GM21723 (cell line): Measurements from ENCODE around the gene EPGN.

ENCODE experiments used
- ATAC-seq: cut with Tn5 transposase; IDR thresholded peaks from one replicate; pipeline ENCODE4 v1.9.1; 2021; ENCODE audit warnings: mild to moderate bottlenecking, moderate library complexity; ENCODE audit not compliant: unreplicated experiment

The EPGN gene

GRCh38 chr4:74308215-74308614, at the start of gene EPGN:
Gene EPGN (plus strand): TSS chr4:74308470. CDS start chr4:74308534, 64 bp downstream.
- ATAC-seq: no peak

- ATAC-seq: no peak
These were observed 49.3 kb upstream of the EPGN start for GRCh38 chr4:74258963-74259362.

- ATAC-seq: no peak
These were observed 48.2 kb upstream of the EPGN start for GRCh38 chr4:74260036-74260435.

- no peak for ATAC-seq
These were observed 45.7 kb upstream of the EPGN start for GRCh38 chr4:74262522-74262921.

- ATAC-seq: no peak
These were observed 44.7 kb upstream of the EPGN start for GRCh38 chr4:74263551-74263950.

GRCh38 chr4:74266081-74266480, 42.2 kb upstream of the EPGN start:
- no peak for ATAC-seq

- ATAC-seq: no peak
These were observed 40.2 kb upstream of the EPGN start for GRCh38 chr4:74267998-74268606.

GRCh38 chr4:74268643-74269042, 39.6 kb upstream of the EPGN start:
- ATAC-seq: no peak

- no peak for ATAC-seq
These were observed 29.8 kb upstream of the EPGN start for GRCh38 chr4:74278490-74278889.

GRCh38 chr4:74279716-74280115, 28.6 kb upstream of the EPGN start:
- ATAC-seq: no peak

- no peak for ATAC-seq
These were observed 25.3 kb upstream of the EPGN start for GRCh38 chr4:74282926-74283325.

GRCh38 chr4:74283614-74284013, 24.7 kb upstream of the EPGN start:
- ATAC-seq: no peak

GRCh38 chr4:74284053-74284452, 24.2 kb upstream of the EPGN start:
- no peak for ATAC-seq

GRCh38 chr4:74287164-74287563, 21.1 kb upstream of the EPGN start:
- ATAC-seq: no peak

- no peak for ATAC-seq
These were observed 20.5 kb upstream of the EPGN start for GRCh38 chr4:74287791-74288190.

- no peak for ATAC-seq
These were observed 16.8 kb upstream of the EPGN start for GRCh38 chr4:74291471-74291870.

GRCh38 chr4:74292111-74292870, 16.0 kb upstream of the EPGN start:
- ATAC-seq: no peak

- ATAC-seq: no peak
These were observed 14.7 kb upstream of the EPGN start for GRCh38 chr4:74293558-74293957.

GRCh38 chr4:74294681-74295080, 13.6 kb upstream of the EPGN start:
- ATAC-seq: no peak

GRCh38 chr4:74297539-74297938, 10.7 kb upstream of the EPGN start:
- ATAC-seq: no peak

GRCh38 chr4:74304095-74304625, 4.1 kb upstream of the EPGN start:
- ATAC-seq: no peak

- no peak for ATAC-seq
These were observed 3.3 kb upstream of the EPGN start for GRCh38 chr4:74305000-74305399.
